ENCODE data around the gene TCOF1. TPM values are rescaled to one million over a fixed set of nuclear protein-coding genes. Genes with fewer than 3 reads are reported as not detected.

The TCOF1 gene
- total RNA-seq, 1 experiment from 2014 or later, result 33.7 TPM

GRCh38 chr5:150428106-150428876, 70.8 kb downstream of the TCOF1 start:
- peak; percentile 57 for DNase-seq (ENCODE audit: low read depth)

GRCh38 chr5:150428978-150429377, 71.5 kb downstream of the TCOF1 start:
- no peak for DNase-seq (ENCODE audit: low read depth)

- DNase-seq (ENCODE audit: low read depth), result no peak
Observed at GRCh38 chr5:150429410-150429873, 71.9 kb downstream of the TCOF1 start.

- no peak for DNase-seq (ENCODE audit: low read depth)
Observed at GRCh38 chr5:150431048-150431447, 73.6 kb downstream of the TCOF1 start.

- peak; percentile 19 for DNase-seq (ENCODE audit: low read depth)
Observed at GRCh38 chr5:150431574-150431973, 74.1 kb downstream of the TCOF1 start.

GRCh38 chr5:150434464-150434863, 77.0 kb downstream of the TCOF1 start:
- DNase-seq (ENCODE audit: low read depth), result peak; percentile 93

- DNase-seq (ENCODE audit: low read depth), result peak; percentile 77
Observed at GRCh38 chr5:150436141-150436680, 78.7 kb downstream of the TCOF1 start.

- DNase-seq (ENCODE audit: low read depth), result peak; percentile 63
Observed at GRCh38 chr5:150438873-150439546, 81.5 kb downstream of the TCOF1 start.

- DNase-seq (ENCODE audit: low read depth), result no peak
Observed at GRCh38 chr5:150440948-150441812, 83.7 kb downstream of the TCOF1 start.

- peak; percentile 28 for DNase-seq (ENCODE audit: low read depth)
Observed at GRCh38 chr5:150441813-150442698, 84.6 kb downstream of the TCOF1 start.

- no peak for DNase-seq (ENCODE audit: low read depth)
Observed at GRCh38 chr5:150442699-150443080, 85.2 kb downstream of the TCOF1 start.

GRCh38 chr5:150443242-150444075, 86.0 kb downstream of the TCOF1 start:
- peak; percentile 24 for DNase-seq (ENCODE audit: low read depth)

GRCh38 chr5:150444770-150445169, 87.3 kb downstream of the TCOF1 start:
- no peak for DNase-seq (ENCODE audit: low read depth)

- no peak for DNase-seq (ENCODE audit: low read depth)
Observed at GRCh38 chr5:150446088-150446487, 88.6 kb downstream of the TCOF1 start.

GRCh38 chr5:150446583-150446982, 89.1 kb downstream of the TCOF1 start:
- DNase-seq (ENCODE audit: low read depth), result no peak

GRCh38 chr5:150447188-150447587, 89.7 kb downstream of the TCOF1 start:
- no peak for DNase-seq (ENCODE audit: low read depth)

- DNase-seq (ENCODE audit: low read depth), result no peak
Observed at GRCh38 chr5:150448334-150448733, 90.8 kb downstream of the TCOF1 start.

GRCh38 chr5:150448952-150449516, 91.5 kb downstream of the TCOF1 start:
- DNase-seq (ENCODE audit: low read depth), result peak; percentile 17

Data from M059J (cell line).